GM18909 (cell line): Measurements from ENCODE around the gene NPAS3.

Source experiments
- ATAC-seq: cut with Tn5 transposase; IDR thresholded peaks from one replicate; pipeline ENCODE4 v1.9.1; 2021; ENCODE audit warnings: mild to moderate bottlenecking; ENCODE audit not compliant: unreplicated experiment, poor library complexity

NPAS3 gene

DNA sequence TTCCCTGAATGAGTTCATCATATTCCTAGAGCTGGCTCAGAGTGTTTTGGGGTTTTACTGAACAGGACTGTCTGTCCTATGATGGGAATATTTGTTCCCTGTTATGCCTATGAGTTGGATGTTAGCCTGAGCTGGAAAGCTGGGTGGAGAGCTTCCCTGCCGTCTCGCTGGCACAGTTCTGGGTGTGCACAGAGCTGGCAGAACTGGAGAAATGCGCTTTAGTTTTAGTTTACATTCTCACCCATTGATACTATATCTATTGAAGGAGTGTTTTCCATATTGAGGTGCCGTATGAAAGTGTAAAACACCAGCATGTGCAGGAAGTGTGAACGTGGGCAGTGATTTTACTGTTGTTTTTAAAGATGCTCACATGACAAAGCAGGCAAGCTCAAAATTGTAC lies 549.9 kb downstream of the NPAS3 start:
- ATAC-seq: no peak

DNA sequence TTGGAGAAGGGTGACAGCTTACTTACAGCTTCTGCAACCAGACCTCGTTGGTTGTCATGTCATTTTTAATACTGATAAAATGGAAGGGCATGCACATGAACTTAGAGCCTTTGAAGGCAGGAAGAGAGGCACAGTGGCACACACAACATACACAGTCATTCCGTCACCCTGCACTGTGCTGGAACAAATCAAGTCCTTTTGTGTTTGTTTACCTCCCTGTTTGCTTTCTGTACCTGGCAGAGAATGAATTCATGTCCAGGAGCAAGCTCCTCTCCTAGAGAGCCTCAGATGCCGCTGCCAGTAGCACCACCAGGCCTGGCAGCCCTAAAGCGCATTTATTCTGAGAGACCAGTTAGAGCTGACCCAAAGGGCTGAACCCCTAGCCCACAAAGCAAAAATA lies 551.9 kb downstream of the NPAS3 start:
- no peak for ATAC-seq

DNA sequence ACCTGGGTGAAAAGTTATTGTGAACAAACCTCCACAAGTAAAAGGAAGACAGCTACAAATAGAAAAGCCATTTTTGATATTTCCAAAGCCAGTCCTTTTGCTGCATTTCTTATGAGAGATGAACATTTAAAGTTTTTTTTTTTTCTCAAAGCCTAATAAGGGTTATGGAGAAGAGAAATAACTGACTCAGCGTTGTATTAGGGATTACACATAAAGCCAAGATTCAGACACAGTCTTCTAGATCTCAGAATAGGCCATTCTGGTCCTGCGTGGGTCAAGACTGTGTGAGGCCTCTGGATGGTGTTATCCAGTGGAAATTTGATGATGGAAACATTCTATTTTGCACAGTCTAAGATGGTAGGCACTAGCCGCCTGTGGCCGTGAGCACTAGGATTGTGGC lies 552.4 kb downstream of the NPAS3 start:
- no peak for ATAC-seq

DNA sequence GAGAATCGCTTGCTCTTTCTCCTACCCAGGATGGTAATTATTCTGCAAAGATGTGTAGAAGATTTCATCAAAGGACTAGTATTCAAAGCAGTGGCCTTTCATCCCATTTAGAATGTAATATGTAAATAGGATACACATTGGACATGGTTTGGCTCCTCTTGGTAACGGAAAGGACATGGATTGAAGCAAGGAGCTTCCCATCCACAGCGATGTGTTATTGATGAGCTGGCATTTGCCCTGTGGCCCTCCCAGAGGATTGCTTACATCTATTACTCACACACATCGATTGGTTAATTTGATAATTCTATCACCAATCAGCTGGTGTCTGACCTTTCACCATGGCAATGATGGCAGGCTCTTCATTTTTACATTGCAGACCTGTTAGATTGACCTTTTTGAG lies 553.8 kb downstream of the NPAS3 start:
- ATAC-seq: no peak

DNA sequence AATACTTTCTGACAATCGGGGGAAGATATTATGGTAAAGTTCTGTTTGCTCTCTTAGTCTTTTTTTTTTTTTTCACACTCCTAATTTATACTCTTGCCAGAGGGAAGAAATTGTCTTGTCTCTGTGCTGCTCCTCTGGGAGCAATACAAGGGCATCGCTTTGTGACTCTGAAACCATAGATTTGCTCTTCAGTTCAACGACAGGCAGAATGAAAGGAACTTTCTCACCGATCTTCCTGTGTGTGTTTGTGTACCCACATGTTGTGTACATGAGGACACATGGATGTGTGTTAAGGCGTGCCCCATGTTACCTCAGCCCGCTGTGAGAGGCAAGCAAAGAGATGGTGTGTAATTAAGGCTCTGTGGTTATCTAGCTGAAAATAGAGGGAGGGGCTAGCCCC lies 554.6 kb downstream of the NPAS3 start:
- ATAC-seq: no peak

DNA sequence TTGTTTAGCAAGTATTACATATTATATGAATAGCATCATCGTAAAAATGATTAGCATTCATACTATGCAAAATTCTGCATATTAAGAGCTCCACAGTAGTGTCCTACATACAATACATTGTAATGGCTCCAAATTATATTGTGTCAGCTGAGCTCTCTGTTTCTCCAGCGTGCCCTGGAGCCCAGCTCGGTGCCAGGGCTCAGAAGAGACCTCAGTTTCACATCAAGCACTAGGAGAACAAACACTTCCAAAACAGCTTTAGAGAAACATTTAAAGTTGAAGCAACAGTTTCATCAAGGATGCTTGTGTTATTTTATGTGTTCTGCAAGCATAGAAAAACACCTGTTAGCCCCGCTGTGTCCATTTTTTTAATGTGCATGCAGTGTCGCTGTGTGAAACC lies 555.3 kb downstream of the NPAS3 start:
- ATAC-seq: no peak

DNA sequence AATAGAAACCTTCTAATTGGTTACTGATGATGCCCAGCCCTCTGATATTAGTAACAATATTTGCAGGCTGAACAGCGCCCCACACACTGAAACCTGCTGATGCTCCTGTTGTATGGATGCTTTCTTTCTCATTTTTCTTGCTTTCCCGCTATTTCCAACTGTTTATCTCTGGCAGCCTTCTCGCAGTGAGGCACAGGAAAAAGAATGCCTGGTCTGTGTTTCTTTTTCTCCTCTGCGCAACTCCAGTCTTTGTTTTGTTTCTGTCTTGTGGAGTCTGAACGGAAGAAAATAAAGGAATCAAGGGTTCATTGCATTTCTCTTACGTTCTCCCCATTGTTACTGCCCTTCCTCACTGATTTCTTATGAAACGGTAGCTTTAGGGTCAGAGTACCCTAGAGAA lies 561.0 kb downstream of the NPAS3 start:
- ATAC-seq: no peak

DNA sequence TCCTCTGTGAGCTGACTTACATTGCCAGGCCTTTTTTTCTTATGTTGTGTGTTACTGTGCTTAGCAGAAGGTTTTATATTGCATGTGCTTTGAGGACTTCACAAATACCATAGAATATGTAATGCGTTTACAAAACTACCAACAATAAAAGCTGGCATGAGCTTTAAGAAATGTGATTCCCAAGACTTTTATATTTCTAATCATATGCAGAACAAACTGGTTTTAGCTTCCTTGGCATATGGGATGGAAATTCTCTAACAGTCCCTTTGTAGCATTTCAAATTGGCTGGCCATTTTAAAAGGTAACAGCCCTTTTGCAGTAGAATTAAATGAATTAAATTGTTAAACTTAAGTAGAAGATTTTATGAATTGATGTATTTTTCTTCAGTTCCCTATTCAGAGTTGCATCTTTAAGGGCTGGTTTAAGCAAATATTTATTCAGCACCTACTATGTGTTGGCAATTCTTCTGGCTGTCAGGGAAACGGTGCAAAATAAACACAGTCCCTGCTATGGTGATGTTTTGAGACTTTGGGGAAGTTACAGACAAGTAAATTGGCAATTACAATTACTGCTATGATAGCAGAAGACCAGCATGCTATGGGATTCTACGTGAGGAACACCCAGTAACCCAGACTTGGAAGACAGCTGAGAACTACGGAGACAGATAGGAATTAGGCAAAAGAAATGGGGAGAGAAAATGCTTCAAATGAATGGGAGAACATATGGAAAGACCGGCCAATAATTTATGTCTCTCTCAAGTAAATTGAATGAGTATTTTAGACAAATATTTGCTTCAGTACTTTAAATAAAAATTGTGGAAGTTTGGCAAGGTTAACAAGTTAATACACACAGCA lies 565.8 kb downstream of the NPAS3 start:
- no peak for ATAC-seq

DNA sequence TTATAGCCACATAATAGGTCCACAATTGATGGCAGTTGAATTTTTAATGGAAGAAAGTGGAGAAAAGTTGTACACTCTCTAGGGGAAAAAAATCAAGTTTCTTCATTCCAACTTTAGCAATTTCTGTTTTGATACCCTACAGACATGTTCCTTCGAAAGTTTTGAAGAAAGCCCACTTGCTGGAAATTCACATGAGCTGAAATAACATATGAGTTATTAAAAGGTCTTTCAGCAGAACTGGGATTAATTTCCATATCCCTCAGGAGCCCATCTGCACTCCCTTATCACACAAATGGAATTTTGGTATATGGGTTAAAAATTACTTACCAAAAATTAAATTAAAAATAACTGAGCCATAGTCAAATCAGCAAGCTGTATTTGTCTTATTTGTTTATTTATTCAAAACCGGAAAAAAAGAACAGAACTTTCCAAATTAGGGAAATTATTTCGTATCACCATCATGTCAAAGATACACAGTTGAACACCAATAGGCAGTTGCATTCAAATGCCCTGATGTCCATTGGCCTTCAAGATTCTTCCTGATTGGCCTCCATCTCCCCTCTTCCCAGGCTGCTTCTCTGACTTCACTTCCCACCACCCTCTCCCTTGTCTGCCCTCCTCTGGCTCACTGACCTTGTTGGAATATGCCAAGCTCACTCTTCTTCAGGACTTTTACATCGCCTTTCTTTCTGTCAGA lies 566.7 kb downstream of the NPAS3 start:
- no peak for ATAC-seq

DNA sequence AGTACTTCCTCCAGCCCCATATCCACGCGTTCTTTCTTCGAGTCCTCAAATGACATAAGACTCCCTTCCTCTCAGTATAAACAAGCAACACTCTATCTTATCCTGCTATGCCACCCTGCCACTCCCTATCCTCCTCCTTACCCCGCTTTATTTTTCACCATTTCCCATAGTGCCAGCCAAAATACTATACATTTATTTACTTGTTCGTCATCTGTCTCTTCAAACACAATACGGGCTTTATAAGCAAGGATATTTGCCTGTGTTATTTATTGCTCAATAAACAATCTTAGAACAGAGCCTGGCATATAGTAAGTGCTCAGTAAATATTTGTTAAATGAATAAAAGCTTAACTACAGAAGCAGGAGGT lies 567.3 kb downstream of the NPAS3 start:
- ATAC-seq: no peak

DNA sequence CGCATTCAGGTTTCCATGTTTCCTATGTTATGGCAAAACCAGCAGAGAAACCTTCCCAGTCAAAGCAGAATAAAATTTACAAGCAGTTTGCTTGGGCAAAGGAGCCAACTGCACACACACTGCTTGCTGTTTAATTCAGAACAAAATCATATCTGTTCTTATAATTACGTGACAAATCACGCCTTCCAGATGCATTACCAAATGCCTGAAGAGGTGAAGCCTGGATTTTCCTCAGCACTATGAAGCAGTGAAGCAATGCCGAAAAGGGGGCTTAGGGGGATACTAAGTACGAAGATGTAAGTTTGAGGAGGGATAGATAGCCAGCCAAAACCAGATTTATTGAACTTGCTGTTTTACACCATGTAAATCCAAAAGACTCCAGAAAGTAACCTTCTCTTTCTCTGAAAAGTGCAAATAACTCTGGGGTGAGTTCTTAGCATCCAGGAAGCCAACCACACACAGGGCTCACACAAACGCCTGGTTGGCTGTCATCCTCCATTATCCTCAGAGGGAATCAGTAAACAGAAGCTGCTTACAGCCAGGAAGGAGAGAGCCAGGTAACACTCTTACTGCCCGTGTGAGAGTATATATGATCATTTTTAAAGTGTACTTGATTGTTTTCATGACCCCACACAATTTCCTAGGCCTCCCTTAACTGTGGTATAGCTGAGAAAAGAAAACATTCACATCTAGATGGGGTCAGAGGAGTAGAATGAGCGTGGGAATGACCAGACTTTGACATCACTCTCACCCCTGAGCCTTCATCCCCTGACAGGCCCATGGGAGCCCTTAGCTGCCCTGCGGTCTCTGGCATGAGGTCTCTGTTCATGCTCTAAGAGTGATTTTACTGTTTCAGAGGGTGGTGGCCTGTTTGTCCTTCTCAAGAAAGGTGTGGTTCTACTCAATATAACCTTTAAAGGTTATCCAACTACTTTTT lies 569.7 kb downstream of the NPAS3 start:
- no peak for ATAC-seq

DNA sequence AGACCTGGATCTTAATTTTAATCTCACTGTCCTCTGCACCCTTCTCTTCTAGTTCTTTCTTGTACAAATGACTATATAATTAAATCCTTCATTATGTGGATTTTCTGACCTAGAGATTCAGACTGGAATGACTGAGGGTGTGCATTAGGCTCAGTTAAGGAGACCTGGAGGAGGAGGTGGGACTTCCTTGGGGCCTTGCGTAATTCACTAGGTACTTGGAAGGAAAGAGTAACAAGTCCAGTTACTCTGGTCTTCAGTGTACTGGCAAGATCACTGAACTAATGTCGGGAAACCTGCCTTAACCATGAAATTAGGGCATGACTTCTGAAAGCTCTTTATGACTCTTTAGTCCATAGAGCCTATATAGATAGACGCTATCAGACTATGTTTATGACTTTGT lies 570.8 kb downstream of the NPAS3 start:
- ATAC-seq: no peak

DNA sequence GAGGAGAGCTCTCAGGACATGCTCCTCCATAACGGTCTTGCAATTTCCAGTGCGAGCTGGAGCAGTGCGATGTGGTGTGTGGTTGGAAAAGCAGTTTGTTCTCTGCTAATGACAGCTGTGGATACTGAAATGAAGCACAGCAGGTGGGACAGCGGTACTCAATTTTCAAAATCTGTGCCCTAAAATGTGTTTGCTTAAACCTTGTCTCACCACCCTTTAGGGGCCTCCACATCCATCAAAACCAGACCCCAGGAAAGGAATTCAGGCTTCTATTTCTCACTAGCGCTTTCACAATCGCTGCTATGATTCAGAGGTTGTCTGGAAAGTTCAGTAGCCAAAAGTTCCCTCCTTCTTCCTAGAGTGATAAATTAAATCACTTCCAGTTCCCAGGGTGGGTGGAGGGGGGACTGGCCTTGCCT lies 571.4 kb downstream of the NPAS3 start:
- no peak for ATAC-seq

DNA sequence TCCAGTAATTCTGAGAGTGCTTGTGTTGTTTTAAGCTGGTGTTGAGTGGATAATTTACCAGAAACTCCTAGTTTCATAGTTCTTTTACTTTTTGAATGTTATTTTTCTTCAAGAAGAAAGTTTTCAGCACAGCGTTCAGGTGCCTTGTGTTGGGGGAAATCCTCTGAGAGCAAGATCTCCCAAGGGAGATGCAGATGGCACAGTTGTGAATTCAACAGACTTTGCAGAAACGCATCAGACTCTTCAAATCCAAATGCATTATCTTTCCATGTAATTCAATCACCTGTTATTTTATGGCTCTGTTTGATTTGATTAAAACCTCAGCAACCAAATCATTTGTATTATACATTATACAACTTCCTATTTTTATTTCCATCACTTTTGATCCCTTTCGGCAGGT lies 572.3 kb downstream of the NPAS3 start:
- ATAC-seq: no peak

DNA sequence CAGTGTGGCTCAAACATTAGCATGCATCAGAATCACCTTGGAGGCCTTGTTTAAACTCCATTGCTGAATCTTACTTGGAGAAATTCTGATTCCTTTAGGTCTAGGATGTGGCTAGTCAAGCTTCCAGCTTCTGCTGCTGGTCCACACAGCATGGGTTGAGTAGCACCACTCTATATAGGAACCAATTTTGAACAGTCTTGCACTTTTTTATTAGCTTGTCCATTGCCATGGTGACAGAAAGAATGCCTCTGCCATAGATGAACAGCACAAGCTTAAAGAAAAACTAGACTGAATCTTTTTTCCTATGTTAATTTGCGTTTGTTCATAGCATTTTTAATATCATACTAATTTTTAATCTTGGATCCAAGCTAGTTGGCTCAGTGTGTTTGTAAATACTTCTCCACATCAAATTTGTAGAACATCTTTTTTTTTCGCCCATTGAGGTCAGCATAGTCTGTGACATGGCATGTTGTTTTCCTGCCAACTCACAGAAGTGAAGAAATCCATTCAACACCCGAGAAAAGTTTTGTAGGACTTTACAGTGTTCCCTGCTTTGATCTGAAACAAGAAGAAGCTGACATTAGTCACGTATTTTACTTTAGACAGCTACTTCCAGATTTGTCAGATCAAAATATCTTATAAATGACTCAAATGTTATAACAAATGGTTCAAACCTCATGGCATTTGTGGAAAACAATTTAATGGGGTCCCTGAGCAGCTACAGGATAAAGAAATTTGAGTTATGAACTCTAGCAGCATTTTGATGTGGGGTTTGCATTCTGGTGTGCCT lies 573.4 kb downstream of the NPAS3 start:
- no peak for ATAC-seq

DNA sequence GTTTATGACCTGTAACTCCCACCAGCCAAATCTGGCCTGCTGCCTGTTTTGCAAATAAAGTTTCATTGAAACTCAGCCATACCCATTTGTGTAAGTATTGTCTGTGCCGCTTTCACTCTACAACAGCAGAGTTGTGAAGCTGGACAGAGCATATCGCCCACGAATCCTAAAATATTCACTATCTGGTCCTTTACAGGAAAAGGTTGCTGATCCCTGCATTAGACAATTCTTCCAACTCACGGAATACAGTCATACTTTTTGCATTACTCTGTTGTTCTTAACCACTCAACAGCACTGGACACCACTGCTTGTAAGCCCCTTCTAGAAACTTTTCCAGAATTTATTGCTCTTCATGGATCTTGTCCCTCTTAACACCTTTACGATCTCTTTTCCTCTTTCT lies 576.8 kb downstream of the NPAS3 start:
- no peak for ATAC-seq

DNA sequence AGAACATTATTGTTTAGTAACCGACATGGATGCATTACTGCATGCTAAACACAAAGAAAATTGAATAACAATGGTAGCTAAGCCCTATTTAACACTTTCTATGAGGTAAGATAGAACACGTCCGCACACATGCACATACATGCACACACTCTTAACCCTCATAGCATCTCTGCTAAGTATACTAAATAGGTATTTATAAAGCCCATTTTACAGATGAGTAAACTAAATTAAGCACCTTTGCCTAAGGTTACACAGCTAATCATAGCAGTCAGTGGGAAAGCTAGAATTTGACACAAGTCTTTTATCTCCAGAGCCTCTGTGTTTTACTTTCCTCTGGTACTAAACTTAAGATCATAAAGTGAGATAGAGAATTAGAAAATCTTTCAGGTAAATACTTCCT lies 577.2 kb downstream of the NPAS3 start:
- no peak for ATAC-seq

DNA sequence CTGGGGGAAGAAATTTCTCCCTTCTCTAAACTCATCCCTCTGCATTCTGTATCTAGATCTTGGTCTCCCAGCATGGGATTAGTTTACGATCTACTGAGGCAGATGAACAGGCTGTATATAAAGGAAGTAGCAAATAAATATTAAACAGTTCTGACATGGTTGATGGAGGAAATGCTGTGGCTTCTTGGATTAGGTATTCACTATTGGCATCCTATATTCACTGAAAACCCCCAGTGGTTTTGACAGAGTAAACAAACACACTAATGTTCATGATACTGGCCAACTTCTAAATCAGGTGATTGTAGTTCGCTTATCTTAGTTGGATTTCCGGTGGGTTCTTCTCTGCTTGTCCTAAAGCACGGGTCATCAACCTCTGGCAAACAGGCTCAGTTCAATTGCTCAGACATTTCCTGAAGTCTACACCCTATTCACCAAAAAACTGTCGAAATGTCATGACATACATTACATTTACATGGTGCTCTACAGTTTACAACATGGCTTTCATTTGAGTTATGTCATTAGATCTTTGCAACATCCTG lies 578.3 kb downstream of the NPAS3 start:
- ATAC-seq: peak; percentile 66

DNA sequence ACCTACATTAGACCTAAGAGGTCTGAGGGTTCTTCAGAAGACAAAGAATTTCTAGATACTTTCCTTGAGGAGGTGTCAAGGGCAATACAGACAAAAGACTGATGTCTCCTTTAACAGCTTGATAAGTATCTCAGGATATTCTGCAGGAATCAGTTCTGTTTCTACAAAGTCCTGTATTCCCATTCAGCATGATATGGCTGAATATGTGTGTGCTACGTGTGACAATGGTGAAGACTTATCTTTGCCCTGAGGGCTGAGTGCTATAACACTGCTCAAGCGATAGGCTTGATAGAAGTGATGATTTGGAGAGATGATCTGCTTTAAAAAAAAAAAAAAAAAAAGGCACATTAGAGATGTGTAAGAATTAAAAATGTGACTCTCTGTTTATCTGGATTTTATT lies 582.5 kb downstream of the NPAS3 start:
- ATAC-seq: no peak

DNA sequence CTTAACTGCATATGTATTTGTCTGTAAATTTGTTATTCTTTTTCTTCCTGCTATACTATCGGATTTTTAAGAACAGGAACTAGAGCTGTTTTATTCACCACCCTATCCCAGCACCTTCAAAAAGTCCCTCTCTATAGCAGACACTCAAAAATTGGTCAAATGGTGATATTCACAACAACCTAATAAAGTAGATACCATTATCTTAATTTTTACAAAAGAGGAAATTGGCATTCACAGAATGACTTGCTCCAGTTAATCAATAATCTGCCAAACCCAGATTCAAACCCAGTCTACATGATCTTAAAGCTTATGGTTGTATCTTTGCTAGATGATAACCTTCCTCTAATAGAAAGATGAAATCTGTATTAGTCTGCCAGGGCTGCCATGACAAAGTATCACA lies 585.6 kb downstream of the NPAS3 start:
- peak; percentile 85 for ATAC-seq
